Endothelial cell of umbilical vein (primary cell): ENCODE measurements around the gene PAX3.

ENCODE experiments used
- EZH2 ChIP-seq: IDR thresholded peaks from 2 replicates; pipeline ENCODE4 v1.6.1; 2012; ENCODE audit warnings: borderline replicate concordance, low read depth, mild to moderate bottlenecking, moderate library complexity, low read length, inconsistent platforms; ENCODE audit not compliant: severe bottlenecking
- JUN ChIP-seq: IDR thresholded peaks from 2 replicates; pipeline ENCODE4 v1.6.1; 2011; ENCODE audit warnings: borderline replicate concordance, low read depth; ENCODE audit not compliant: insufficient read length, insufficient read depth
- MYC ChIP-seq: IDR thresholded peaks from one replicate; pipeline ENCODE4 v1.6.1; 2011; ENCODE audit warnings: mild to moderate bottlenecking, low read depth, low read length
- POLR2A ChIP-seq: IDR thresholded peaks from 2 replicates; pipeline ENCODE4 v1.6.1; 2012; ENCODE audit warnings: low read depth, mild to moderate bottlenecking, control low read depth, low read length
- TF ChIP-seq, protein P1 (sequence below), 2 donors: IDR thresholded peaks; 1 replicate in 1 of 2; 2 replicates in 1 of 2; pipeline ENCODE4 v1.5.1; 2011; ENCODE audit warnings: low read length in 2 of 2, mild to moderate bottlenecking in 2 of 2, moderate library complexity in 2 of 2, control low read depth in 1 of 2, inconsistent platforms in 1 of 2, low read depth in 1 of 2; ENCODE audit not compliant: insufficient read depth in 1 of 2; ENCODE audit errors: extremely low read depth in 1 of 2

DNA sequence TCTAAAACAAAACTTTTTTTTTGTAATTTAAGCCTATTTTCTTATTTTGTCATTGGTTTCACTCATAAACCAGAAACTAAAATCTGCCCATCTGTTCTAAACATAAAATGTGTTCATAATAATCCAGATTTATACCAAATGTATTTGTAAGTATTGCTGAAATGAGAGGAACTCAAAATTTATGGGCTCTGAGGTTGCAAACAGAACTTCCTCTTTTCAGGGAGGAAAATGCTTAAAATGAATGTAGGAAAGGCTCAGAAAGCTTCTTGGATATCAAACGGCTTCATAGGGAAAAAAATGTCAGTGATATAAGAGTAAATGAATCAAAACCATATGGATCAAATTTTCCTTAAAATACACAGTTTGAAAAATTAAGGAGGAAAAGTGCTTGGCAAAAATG, 83.9 kb downstream of the PAX3 start:
- TF ChIP-seq, protein P1, sequence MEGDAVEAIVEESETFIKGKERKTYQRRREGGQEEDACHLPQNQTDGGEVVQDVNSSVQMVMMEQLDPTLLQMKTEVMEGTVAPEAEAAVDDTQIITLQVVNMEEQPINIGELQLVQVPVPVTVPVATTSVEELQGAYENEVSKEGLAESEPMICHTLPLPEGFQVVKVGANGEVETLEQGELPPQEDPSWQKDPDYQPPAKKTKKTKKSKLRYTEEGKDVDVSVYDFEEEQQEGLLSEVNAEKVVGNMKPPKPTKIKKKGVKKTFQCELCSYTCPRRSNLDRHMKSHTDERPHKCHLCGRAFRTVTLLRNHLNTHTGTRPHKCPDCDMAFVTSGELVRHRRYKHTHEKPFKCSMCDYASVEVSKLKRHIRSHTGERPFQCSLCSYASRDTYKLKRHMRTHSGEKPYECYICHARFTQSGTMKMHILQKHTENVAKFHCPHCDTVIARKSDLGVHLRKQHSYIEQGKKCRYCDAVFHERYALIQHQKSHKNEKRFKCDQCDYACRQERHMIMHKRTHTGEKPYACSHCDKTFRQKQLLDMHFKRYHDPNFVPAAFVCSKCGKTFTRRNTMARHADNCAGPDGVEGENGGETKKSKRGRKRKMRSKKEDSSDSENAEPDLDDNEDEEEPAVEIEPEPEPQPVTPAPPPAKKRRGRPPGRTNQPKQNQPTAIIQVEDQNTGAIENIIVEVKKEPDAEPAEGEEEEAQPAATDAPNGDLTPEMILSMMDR (IDR thresholded peaks at IDR 0.05; ENCODE audit: extremely low read depth in 1 of 2, insufficient read depth in 1 of 2, low read depth in 1 of 2, low read length in 2 of 2), result no peak
- TF ChIP-seq EZH2 (no peak), POLR2A (no peak), JUN (no peak), MYC (no peak)
